GM19193 (cell line): ENCODE measurements around the gene PPIE.

Experiments
- POLR2A ChIP-seq: IDR thresholded peaks from 4 replicates; pipeline ENCODE4 v1.6.1; 2011; ENCODE audit not compliant: insufficient read depth, insufficient read length; ENCODE audit errors: extremely low read depth

PPIE gene

GRCh38 chr1:39707506-39707905 lies 31.2 kb upstream of the PPIE start:
- no peak for TF ChIP-seq POLR2A

- no peak for TF ChIP-seq POLR2A
Observed at GRCh38 chr1:39711104-39711965, 27.3 kb upstream of the PPIE start.

GRCh38 chr1:39711966-39712340 lies 26.7 kb upstream of the PPIE start:
- TF ChIP-seq POLR2A: no peak

- TF ChIP-seq POLR2A: no peak
Observed at GRCh38 chr1:39713557-39713956, 25.1 kb upstream of the PPIE start.

- no peak for TF ChIP-seq POLR2A
Observed at GRCh38 chr1:39717809-39718208, 20.9 kb upstream of the PPIE start.

GRCh38 chr1:39720094-39720999 lies 18.3 kb upstream of the PPIE start:
- TF ChIP-seq POLR2A: no peak

GRCh38 chr1:39721664-39722063 lies 17.0 kb upstream of the PPIE start:
- TF ChIP-seq POLR2A: no peak

- TF ChIP-seq POLR2A: no peak
Observed at GRCh38 chr1:39722495-39722894, 16.2 kb upstream of the PPIE start.

GRCh38 chr1:39726600-39726999 lies 12.1 kb upstream of the PPIE start:
- TF ChIP-seq POLR2A: no peak

- TF ChIP-seq POLR2A: no peak
Observed at GRCh38 chr1:39727221-39727931, 11.3 kb upstream of the PPIE start.

GRCh38 chr1:39727932-39728317 lies 10.8 kb upstream of the PPIE start:
- TF ChIP-seq POLR2A: no peak

- no peak for TF ChIP-seq POLR2A
Observed at GRCh38 chr1:39729030-39729429, 9.7 kb upstream of the PPIE start.

- TF ChIP-seq POLR2A: no peak
Observed at GRCh38 chr1:39729842-39730241, 8.8 kb upstream of the PPIE start.

GRCh38 chr1:39732730-39733129 lies 6.0 kb upstream of the PPIE start:
- no peak for TF ChIP-seq POLR2A

- TF ChIP-seq POLR2A: no peak
Observed at GRCh38 chr1:39733161-39733560, 5.5 kb upstream of the PPIE start.
